Measurements from ENCODE around the gene TMPRSS4. TPM values are rescaled to one million over a fixed set of nuclear protein-coding genes. Genes with fewer than 3 reads are reported as not detected.

TMPRSS4 gene
- total and polyA plus RNA-seq, 7 donors = 0.12 to 0.47 TPM; not detected in 5

GRCh38 chr11:118098996-118099837, 22.3 kb downstream of the TMPRSS4 start:
- intact Hi-C loops (cut with DNase I) = no loop called here
- H3K27ac ChIP-seq = no peak overlapping the region
- no peak for DNase-seq
- no peak overlapping the region for H3K4me3 ChIP-seq
- H3K36me3 ChIP-seq (ENCODE audit: insufficient read depth in 1 of 2, low read depth in 1 of 2) = no peaks in the 10 kb centered on the region
- 69 to 80% (median 77%) methylated on average over 11 of the region's 11 CpGs for WGBS, 3 donors
- H3K4me1 ChIP-seq = peaks cover 11% of the 10 kb centered on the region
- H3K9me3 ChIP-seq = no peaks in the 10 kb centered on the region
- H3K27me3 ChIP-seq (ENCODE audit: insufficient read depth in 3 of 3, low read length in 2 of 3) = no peaks in the 10 kb centered on the region
- ATAC-seq = no peak
- TF ChIP-seq CTCF (IDR thresholded peaks at IDR 0.05) = no peak

GRCh38 chr11:118099838-118100556, 23.1 kb downstream of the TMPRSS4 start:
- H3K4me3 ChIP-seq = no peak overlapping the region
- TF ChIP-seq CTCF (IDR thresholded peaks at IDR 0.05) = no peak
- no peak overlapping the region for H3K27ac ChIP-seq
- no peaks in the 10 kb centered on the region for H3K9me3 ChIP-seq
- H3K27me3 ChIP-seq (ENCODE audit: insufficient read depth in 3 of 3, low read length in 2 of 3) = no peaks in the 10 kb centered on the region
- ATAC-seq = peak; percentile 55 to 94 (median 91)
- no peak for DNase-seq
- WGBS, 3 donors = 55 to 76% (median 67%) methylated on average over 10 of the region's 10 CpGs
- H3K4me1 ChIP-seq = peaks cover 11% of the 10 kb centered on the region
- H3K36me3 ChIP-seq (ENCODE audit: insufficient read depth in 1 of 2, low read depth in 1 of 2) = no peaks in the 10 kb centered on the region
- intact Hi-C loops (cut with DNase I) = no loop called here

GRCh38 chr11:118100691-118101232, 23.9 kb downstream of the TMPRSS4 start:
- 42 to 60% (median 49%) methylated on average over 3 of the region's 3 CpGs for WGBS, 3 donors
- Histone ChIP-seq H3K36me3 (ENCODE audit: insufficient read depth in 1 of 2, low read depth in 1 of 2) (no peaks in the 10 kb centered on the region), H3K27ac (no peak overlapping the region), H3K9me3 (no peaks in the 10 kb centered on the region), H3K4me3 (no peak overlapping the region), H3K27me3 (ENCODE audit: insufficient read depth in 3 of 3, low read length in 2 of 3) (no peaks in the 10 kb centered on the region), H3K4me1 (peaks cover 11% of the 10 kb centered on the region)
- intact Hi-C loops (cut with DNase I) = no loop called here
- no peak for DNase-seq
- peak; percentile 60 to 85 (median 72) for ATAC-seq
- TF ChIP-seq CTCF (IDR thresholded peaks at IDR 0.05) = no peak

- no peak for ATAC-seq
- H3K27me3 ChIP-seq (ENCODE audit: insufficient read depth in 3 of 3, low read length in 2 of 3) = no peaks in the 10 kb centered on the region
- intact Hi-C loops (cut with DNase I) = no loop called here
- DNase-seq = no peak
- no peak for TF ChIP-seq CTCF (IDR thresholded peaks at IDR 0.05)
- no peaks in the 10 kb centered on the region for H3K36me3 ChIP-seq (ENCODE audit: insufficient read depth in 1 of 2, low read depth in 1 of 2)
- 69 to 79% (median 73%) methylated on average over 13 of the region's 13 CpGs for WGBS, 3 donors
- peaks cover 11% of the 10 kb centered on the region for H3K4me1 ChIP-seq
- no peak overlapping the region for H3K4me3 ChIP-seq
- no peaks in the 10 kb centered on the region for H3K9me3 ChIP-seq
- H3K27ac ChIP-seq = no peak overlapping the region
Measured at GRCh38 chr11:118102721-118103261, 25.9 kb downstream of the TMPRSS4 start.

Measured in psoas muscle (tissue), 8 donors.